ENCODE results near the gene CMIP.

CMIP gene

DNA sequence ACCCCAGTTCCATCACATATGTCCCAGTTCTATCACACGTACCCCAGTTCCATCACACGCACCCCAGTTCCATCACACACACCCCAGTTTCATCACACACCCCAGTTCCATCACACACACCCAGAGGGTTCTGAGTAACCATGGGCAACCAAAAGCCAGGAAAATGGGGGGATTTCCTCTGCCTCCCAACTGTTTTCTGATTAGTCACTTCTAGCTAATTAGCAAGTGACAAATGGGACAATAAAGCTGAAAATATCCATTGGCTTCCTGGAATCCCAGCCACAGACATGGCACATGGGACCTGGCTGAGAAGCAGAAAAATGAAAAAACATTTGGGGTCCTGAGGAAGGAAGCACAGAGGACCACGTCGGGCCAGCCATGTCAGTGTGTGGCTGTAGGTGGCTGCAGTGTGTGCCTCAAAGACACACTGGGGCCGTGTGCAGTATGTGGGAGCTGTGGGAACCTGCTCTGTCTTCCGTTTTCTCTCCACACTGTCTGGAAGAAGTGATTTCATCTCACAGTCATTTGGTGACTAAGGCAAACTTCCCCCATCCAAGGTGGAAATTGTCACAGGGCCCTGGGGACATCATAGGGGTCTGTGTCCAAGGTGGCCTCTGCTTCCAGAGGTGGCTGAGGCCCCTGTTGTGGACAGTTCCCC lies 106.7 kb downstream of the CMIP start:
- DNase-seq (ENCODE audit: low read depth) = no peak

DNA sequence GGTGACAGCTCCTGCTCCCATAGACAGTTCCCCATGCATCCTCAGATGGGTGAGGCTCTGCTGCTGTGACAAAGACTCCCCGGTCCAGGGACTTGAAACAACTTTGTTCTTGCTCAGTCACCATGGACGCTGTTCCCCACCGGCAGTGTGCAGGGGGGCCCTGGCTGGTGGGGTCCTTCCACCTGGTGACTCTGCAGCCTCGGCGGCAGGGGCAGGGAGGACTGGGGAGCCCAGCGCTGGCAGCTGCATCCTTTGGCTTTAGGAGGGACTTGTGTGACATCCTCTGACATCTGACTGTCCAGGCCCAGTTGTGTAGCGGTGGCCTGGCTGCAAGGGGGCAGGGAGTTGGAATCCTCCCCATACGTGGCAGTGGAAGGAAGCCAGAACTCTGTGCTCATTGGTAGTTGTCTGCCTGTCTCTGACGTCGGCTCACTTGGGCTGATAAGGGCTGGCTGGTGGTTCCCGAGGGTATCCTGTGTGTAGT lies 107.3 kb downstream of the CMIP start:
- DNase-seq (ENCODE audit: low read depth) = no peak

DNA sequence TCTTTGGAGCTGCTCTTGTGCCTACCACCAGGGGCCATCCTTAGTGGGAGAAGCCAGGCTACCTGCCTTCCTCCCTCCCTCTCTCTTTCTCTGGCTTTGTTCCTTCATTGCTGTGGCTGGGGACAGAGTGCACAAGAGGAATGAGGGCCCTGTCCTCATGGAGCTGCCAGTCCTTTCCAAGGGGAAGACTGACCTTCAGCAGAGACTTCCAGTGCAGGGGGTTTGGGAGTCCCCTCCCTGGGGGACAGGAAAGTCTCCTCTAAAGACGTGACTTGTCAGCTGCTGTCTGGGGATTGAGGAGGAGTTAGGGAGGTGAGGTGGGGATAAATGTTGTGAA lies 108.1 kb downstream of the CMIP start:
- no peak for DNase-seq (ENCODE audit: low read depth)

DNA sequence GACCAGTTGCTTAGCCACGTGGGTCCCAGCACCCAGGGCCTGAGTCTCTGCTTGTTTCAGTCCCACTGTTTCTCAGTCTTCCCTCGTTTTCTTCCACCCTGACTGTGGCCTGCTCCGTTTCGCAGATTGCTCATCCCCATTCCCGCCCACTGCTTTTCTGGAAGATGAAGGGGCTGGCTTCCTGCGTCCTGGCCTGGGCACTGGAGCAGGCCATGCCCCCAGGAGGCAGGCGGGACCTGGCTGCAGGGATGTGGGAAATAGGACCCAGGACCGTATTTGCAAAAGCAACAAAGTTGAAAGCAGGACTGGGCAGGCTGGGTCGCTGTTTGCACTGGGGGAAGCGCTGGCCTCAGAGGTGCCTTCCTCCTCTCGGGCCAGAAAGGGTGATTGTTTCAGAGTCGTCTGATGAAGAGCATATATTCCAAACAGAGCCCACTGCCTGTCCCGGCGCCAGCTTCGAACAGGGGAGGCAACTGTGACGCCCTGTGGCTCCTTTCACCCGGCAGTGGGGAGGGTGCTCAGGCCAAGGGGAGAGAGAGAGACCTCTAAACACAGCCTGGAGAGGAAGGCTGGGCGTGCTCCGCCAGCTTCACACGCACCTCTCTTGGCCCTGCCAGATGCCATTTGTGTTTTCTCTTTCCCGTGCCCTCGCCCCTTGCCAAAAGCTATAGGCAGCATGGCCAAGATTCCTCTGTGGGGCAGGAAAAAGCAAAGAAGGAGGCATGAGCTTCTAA lies 108.6 kb downstream of the CMIP start:
- no peak for DNase-seq (ENCODE audit: low read depth)

DNA sequence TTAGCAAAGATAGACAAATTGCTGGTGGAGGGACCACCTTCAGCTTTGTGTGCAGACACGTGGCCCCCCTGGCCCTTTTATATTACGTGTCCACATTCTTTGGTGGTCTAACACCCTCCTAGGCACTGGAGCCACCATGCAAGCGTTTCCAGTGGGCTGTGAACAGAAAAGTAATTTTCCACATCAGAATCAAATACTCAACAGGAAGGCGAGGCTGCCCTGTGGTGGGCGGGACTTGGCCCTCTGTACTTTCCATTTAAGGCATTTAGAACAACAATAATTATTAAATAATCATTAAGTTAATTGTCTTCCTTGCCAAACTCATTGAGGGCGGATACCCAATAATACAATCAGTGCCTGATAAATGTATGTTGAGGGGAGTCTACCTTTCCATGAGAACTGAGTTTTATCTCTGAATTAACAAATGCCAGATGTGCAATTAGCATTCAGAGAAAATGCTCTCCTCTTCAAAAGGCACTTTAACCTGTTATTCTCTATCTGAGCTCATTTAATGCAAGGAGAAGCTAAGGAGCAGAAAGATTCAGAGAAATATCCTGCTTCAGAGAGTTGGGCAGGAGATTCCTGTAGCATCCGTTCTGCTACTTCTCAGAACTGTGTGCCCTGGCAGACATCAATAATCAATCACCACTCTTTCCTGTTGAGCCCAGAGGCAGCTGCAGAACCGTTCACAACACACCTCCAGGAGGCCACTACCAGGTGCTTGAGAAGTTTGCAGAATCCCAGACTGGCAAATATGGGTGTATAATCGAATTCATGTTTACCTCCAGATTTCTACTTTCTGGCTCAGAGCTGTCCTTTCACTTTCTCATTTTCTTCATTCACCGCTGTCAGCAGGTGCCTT lies 109.4 kb downstream of the CMIP start:
- DNase-seq (ENCODE audit: low read depth) = no peak

DNA sequence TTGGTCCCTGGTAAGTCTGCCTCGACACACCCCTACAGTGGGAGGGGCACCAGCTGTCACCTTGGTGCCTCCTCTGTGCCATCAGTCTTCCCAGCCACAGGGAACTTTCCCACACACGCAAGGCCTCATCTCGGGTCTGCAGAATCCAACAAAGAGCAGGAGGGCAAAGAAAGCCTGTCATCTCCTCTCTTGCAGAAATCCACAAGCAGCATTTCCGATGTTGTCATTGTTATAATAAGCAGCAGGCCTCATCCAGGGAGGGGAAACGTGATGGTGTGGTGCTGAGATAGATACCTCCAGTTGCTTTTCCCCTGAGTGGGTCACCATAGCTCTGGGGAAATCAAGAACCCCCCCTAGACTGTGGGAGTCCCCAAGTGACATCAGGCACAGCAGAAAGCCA lies 110.4 kb downstream of the CMIP start:
- no peak for DNase-seq (ENCODE audit: low read depth)

DNA sequence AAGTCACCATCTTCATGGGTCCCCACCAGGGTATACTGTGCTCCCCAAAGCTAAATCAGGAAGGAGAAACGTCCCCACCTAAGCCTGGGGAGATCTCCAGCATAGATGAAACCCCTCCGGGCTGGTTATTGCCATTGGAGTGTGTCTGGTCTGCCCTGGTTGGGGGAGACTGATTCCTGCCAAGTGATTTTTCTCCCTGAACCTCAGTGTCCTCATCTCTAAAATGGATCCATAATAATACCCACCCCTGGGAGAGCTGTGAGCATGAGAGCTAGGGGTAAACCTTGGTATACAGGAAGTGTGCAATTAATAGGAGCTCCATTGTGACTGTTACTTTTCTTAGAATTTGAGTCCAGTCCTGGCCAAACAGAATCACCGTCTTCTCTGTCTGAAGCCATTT lies 111.1 kb downstream of the CMIP start:
- no peak for DNase-seq (ENCODE audit: low read depth)

DNA sequence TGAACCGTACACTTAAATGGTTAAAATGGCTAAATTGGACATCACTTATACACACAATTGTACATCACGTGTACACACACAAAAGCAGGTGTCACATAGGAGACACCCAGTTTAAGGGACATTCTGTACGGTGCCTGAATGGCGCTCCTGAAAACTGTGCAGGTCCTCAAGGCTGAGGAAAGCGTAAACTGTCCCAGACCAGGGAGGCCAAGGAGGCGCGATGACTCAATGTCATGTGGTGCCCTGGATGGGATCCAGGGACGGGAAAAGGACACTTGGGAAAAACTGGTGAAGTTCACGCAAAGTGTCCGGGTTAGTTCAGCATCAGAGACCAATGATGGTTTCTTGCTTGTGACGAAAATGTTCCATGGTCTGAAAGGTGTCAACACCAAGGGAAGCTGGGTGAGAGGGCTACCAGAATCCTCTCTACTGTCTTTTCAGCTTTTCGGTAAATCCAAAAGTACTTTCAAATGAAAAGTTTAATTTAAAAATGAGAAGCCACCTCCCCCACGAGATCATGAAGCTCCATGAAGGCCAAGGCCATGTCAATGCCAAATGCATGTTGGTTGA lies 112.2 kb downstream of the CMIP start:
- DNase-seq (ENCODE audit: low read depth) = no peak

DNA sequence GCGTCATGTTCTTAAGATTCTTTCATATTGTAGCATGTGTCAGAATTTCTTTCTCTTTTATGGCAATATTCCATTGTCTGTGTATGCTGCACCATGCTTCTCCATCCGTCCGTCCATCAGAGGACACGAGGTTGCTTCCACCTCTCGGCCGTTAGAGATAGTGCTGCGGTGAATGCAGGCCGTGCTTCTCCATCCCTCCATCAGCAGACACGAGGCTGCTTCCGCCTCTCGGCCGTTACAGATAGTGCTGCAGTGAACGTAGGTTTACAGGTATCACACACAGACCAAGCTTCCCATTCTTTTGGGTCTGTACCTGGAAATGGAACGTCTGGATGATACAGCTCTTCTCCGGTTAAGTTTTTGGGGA lies 113.5 kb downstream of the CMIP start:
- no peak for DNase-seq (ENCODE audit: low read depth)

DNA sequence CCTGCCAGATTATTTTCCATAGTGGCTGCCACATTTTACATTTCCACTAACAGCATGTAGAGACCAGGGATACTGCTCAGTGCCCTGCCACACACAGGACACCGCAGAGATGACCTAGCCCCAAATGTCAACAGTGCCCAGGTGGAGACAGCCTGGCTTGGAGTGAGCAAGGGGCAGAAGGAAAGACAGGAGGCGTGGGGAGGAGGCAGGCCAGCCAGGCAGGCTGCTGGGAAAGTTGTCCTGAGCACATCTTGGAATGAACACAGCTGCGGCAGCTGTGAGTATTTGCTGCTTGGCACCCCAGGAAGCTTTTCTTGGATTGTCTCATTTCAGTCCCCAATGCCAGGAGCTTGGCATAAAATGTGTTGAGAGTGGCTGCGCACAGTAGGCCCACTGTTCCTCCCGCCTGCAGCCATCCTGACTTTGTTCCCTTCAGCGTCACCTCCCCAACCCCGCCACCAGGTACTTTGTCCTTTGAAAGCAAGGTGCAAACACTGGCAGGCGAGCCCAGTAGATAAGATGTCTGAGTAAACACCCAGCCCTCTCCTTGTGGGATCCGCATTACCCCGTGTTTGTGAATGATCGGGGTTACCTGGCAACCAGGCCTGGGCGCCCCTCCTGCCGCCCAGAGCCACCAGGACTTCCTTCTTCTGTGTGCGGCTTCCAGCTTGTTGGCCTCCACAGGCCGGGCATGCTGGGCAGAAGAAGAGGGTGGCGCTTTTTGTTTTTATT lies 114.0 kb downstream of the CMIP start:
- no peak for DNase-seq (ENCODE audit: low read depth)

DNA sequence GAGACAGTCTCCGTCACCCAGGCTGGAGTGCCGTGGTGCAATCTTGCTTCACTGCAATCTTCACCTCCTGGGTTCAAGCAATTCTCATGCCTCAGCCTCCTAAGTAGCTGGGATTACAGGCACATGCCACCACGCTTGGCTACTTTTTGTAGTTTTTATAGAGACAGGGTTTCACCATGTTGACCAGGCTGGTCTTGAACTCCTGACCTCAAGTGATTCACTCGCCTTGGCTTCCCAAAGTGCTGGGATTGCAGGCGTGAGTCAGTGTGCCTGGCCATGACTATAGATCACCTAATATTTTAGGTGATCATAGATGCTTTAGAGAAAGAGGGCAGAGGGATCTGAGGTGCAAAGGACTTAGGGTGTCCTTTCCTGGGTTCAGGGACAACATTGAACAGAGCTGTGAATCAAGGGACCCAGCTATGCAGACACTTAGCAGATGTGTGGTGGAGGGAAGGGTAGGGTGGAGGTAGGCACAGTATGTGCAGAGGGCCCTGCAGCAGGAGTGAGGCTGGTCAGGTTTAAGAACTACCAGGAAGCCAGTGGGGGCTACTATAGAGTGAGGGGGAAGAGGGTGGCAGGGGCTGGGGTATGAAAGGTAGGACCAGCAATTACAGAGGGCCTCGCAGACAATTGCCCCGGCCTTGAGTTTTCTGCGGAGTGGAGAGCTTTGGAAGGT lies 116.5 kb downstream of the CMIP start:
- no peak for DNase-seq (ENCODE audit: low read depth)

DNA sequence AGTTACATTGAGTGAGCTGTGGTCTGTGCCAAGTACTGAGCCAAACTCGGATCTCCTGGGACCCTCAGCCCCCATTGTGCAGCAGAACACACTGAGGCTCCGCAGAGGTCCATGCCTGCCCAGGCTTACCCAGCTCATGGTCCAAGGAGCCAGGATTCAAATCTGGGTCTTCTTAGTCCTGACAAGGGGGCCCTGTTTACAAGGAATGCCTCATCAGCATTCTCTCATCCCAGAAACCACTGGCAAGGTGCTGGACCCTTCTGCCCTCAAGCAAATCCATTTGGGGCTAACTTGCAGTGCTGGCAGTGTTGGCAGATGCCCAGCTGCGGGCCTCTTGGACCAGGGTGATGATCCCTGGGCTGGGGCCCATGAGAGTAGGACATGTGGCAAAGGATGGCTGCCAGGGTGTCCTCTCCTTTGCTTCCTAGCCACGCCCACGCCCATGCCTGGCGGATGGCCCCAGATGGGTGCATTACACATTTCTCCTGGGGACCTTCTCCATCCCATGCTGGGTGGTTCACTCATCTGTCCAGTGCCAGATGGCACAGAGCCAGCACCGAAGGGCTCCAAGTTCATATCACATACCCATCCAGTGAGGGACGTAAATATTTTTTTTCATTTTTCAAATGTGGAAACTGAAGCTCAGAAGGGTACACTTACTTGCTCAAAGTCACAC lies 117.7 kb downstream of the CMIP start:
- DNase-seq (ENCODE audit: low read depth) = no peak

DNA sequence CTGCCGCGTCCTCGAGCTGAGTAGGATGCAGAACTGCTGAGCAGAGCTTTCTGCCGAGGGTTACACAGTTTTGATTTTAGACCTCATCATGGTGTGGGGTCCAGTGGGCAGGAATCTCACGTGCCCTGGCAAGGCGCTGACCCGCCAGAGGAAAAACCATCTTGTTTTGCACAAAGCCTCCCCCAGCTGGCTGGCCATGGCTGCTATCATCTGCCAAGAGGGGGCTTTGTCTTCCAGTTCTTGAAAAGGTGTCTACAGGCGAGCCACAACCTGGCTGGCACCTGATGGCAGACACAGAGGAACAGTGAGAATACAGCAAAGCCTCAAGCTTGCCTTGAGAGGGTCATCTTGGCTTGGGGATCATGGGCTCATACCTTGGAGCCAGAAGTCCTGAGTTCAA lies 118.3 kb downstream of the CMIP start:
- DNase-seq (ENCODE audit: low read depth) = no peak

DNA sequence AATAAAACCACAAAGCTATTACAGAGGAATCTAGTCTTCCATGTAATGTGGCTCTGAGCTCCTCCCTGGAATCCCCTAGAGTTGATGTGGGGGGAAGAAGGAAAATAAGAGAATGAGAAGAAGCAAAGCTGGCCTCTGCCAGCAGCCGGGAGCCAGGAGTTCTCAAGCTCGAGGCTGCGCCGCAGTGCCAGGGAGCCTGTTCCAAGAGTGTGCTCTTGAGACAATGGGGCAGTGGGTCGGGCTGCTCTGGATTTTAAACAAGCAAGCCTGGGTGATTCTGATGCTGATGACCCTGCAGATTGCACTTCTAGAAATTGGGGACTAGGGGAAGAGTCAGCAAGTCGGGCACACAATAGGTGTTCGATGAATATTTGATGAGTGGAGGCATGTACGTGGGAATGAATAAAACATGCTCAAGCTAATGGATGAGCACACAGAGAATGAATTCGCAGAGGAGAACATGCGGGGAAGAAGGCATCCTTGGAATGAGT lies 119.9 kb downstream of the CMIP start:
- no peak for DNase-seq (ENCODE audit: low read depth)

DNA sequence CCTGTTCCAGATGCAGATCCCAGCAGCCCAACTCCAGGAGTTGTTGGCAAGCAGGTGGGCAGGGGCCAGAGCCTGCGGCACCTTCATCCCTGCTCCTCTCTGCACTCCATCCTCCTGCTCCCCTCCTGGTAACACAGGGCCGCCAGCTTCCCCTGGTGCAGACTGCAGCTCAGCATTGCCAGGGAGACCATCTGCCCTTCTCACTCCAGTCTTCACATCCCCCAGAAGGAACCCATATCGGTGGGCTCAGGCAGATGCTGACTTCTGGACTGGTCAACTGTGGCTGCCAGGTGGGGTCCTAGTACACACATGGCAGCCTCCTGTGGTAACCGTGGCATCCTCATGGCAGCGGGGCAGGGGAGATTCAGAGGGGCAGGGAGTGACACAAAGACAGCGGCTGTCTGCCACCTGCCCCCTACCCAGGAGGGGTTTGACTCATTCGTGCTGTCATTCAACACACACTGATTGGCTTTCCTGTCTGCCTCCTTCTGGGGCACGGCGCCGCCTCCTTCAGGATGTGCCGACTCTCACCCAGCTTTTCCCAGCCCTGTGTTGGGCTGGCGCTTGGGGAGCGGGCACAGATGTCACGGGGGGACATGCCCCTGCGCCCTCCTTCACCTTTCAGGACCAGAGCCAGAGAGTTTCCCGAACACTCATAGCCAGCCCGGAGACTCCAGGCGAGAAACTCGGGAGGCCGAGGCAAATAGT lies 120.9 kb downstream of the CMIP start:
- no peak for DNase-seq (ENCODE audit: low read depth)

DNA sequence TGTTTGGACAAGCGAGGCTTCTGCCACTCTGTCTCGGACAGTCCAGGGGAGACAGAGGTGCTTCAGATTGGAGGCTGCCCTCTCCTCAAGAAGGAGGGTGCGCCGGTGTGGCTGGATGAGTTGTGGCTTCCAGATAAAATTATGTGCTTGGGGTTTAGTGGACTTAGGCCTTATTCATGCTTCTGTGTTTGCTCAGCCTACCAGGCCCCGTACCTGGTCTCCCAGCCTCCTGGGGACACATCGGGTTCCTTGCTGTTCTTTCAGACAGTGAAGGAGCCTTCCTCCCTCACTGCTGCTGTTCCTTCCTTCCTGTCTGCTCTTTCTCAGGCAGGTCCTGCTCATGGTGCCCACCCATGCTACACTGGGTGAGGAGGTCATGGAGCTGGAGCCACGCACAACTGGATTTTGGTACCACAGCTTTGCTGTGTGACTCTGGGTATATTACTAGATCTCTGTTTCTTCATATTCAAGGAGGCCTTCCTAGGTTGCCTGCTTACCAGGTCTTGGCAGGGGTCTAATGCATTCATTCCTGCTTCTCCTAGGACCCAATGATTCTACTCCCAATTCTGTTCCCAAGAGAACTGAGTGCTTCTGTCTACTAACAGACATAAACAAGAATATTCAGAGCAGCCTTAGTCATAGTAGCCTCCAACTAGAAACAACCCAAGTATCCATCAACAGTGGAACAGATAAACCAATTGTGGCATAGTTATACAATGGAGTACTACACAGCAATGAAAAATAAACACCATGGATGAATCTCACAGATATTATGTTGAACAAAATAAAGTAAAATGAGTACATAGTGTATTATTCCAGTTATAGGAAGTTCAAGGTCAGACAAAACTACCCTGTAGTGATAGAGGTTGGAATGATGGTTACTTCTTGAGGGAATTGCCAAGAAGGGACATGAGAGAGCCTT lies 121.7 kb downstream of the CMIP start:
- no peak for DNase-seq (ENCODE audit: low read depth)

DNA sequence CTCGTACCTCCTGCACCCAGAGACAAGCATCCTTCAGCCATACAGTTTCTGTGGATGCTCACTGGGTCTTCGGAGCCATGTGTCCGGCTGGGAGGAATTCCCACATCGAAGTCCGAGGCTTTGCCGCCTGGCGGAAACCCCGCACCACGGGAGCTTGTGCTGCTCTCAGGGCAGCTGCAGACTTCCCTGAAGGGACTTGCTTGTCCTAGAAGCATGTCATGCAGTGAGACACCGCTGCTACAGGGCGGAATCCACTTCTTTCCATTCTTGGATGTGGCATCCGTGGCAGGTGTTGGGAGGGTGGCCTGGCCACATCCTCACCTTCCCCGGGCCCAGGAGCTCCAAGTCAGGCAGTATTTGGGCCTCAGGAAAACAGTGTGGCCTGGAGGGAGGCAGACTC lies 122.5 kb downstream of the CMIP start:
- DNase-seq (ENCODE audit: low read depth) = no peak

DNA sequence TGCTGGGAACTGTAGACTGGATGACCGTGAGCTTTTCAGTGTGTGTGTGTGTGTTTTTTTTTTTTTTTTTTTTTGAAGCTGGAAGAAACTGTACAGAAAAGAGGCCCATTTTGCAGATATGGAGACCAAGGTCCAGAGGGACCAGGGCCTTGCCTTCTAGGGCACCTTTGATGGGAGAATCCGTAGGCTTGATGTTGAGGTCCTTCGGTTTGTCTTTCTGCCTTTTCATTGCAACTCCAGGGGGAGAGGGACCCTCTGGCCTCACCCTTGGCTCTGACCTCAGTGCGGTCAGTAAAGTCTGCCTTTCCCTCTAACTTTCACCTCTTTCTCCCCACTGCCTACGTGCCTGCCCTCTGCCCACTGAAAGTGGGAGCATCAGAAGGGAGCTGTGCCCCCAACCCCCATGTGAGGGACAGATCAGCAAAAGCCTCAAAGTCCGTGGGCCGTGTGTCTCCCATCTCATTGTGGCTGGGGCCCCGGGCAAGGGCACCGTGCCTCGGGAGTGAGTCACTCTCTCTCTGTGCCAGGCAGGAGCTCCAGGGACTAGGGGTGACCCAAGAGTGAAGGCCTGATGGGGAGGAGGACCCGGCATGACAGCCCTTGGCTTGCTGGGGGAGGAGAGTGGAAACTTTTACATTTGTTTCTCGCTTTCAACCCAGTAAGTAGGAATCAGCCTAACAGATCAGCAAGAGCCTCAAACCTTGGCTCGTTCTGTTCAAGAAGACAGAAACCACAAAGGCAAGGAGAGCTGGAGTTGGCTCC lies 123.6 kb downstream of the CMIP start:
- DNase-seq (ENCODE audit: low read depth) = no peak
